NCI-H1694 treated with DMSO at 0.1 percent for 48 hours (cell line): ENCODE results near the gene HDAC7.

ENCODE experiments used
- DNase-seq: peaks from one replicate; lab custom pipeline; 2025; lab: John Stamatoyannopoulos, UW

HDAC7 gene

DNA sequence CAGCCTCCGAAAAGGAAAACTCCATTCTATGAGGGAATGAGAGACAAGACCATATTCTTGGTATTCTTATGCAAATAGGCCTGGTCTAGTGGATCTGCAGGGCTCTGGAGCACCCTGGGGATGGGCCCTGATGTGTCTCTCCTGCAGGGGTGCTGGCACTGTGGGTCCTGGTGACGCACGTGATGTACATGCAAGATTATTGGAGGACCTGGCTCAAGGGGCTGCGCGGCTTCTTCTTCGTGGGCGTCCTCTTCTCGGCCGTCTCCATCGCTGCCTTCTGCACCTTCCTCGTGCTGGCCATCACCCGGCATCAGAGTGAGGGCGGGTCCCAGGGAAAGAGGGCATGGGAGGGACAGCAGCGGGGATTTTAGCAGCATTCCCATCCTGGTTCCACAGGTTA lies 40.8 kb downstream of the HDAC7 start:
- no peak for DNase-seq

DNA sequence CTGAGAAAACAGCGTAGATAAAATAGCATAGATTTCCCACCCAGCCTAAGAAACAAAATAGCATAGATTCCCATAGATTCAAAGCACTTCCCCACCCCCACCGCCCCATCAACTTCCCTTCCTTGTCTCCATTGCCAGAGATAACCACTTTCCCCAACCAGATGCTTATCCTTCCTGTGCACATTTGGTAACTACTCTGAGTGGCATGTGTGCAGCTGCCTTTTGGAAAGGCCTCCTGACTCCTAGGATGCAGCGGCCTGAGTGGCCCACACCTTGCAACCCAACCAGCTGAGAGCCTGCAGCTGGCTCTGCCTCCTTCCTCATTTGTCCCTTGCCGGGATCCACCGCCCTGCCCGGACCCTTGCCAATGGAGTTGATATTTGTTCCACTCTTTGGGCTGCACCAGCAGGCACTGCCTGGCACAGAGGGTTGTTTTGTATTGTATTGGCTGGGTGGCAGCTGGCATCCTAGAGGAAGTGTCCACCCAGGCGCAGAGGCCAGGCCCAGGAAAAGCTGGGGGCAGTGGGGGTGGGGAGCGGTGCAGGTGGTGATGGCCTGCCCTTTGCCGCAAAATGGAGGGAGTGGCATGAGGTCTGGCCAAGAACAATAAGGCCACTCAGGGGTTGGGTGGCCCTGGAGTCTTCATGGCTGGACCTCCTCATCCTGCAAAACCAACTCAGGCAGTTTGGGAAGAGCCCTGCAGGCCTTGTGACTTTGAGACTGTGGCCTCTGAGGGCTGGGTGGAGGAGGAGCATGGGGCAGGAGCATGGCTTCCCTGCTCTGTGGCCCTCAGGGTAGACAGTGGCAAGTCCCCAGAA lies 41.8 kb downstream of the HDAC7 start:
- DNase-seq: peak; percentile 37

DNA sequence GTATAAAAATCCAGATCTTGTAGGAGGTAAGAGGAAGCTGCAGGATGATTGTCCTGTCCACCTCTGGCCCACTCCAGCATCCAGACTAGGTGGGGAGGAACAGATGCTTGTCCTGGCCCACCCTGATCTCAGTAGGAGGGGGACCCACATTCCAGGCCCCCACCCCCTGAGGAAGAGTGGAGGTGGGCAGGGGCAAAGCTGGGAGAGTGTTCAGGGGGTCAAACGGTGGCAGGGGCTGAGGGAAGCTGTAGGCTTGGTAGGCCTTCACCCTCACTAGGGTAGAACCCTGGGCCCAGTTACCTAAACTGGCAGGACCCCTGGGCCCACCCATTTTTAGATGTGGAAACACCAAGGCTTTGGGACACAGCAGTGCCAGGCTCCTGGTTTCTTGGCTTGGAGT lies 42.6 kb downstream of the HDAC7 start:
- DNase-seq: no peak

DNA sequence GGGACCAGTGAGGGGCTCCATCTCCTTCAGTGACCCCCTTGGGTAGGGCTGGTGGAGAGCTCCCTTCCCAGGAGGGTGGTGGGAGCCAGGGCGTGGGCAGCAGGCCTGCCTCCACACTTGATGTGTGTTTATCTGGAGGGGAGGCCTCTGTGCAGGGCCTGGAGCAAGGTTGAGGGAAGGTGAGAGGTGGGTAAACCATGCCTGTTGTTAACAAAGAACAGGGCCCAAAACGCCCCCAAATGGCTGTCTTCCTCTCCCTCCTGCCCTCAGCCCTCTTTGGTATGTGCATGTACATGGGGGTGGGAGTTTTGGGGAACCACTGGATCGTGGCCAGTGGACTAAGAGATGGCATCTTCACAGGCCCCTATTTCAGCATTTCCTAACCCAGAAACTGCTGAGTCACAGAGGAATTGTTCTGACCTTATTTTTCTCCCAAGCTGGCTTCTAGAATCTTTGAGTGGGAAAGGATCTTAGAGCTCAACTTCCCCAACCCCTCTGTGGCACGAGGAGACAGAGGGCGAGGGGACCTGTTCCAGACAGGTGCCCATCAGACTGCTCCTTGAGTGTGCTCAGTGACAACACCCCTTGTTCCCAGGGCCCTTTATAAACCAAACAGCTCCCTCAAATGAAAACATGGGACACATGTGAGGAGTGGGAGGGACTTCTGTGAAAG lies 43.1 kb downstream of the HDAC7 start:
- DNase-seq: no peak

DNA sequence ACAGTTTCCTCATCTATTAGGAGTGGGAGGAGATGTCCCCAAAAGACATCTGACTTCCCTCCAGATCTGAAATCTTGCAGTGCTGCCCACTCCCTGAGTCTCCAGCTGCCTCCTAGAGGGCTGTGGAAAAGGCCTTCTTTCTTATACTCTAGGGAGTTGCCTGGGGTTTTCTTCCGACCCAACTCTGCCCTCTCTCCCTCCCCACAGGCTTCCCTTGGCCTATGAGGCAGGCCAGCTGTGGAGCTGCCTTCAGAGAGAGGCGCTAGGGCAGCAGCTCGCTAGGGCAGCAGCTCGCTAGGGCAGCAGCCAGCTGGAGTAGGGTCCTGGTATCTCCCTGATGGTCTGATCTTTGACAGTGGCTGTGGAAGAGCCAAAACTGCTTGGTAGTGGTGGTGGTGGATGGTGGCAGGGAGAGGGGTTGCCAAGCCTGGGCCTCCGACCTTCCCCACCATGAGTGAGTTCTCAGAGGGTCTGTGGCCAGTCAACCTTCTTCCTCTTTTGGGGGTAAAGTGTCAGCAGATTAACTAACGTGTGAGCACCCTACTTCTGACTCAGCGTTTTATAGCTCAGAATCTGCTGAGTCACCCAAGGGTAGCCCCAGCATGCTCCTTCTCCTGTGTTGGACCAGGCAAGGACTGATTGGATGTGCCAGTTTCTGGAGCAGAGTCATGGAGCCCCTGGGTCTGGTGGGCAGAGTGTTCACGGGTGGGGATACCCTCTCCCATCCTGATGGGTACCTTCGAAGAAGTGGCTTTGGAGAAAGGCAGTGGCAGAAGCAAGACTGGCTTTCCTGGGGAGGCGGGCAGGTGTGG lies 44.4 kb downstream of the HDAC7 start:
- DNase-seq: no peak

DNA sequence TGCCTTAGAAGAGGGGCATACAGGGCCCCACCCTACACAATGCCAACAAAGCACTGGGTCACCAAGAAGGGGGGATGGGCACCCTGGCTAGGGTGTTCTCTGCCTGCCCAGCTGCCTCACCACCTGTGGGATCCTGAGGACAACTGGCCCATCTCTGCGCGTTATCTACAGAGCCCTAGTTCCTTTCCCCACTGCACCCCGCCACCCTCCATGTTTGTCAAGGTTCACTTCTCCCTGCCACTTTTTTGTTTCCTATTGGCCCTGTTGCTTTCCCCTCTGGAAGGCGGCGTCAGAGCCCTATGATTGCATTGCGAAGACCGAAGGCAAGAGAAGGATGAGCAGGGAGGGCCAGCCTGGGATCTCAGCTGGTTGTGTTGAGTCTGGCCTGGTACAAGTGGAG lies 45.0 kb downstream of the HDAC7 start:
- no peak for DNase-seq

DNA sequence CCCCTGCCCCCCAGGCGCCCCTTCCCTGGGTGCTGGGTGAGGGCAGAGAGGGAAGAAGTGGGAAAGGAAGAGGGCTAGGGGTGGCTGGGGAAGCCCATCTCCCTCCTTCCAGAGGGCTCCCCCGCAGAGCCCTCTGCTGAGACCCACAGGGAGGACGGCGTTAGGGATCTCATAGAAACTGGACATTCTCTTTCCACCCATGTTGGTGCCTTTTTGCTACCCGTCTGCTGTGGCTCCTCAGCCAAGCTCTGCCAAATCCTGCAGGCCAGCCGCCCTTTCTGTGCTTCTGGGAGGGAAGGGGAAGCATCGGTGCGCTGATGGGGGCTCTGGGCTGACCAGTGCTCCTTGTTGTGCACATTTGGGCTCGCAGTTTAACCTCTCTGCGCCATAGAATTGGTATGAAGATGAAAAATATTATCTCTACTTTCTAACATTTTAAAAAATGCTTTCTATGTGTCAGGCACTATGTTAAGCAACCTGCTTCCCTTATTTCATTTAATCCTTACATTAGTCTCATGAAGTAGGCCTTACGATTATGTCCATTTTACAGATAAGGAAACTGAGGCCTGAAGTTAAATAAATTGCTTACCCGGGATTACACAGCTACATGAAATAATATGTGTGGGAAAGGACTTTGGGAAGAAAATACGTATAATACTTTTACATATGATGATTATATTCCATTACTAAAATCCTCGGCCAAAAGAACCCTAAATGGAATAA lies 45.7 kb downstream of the HDAC7 start:
- no peak for DNase-seq

DNA sequence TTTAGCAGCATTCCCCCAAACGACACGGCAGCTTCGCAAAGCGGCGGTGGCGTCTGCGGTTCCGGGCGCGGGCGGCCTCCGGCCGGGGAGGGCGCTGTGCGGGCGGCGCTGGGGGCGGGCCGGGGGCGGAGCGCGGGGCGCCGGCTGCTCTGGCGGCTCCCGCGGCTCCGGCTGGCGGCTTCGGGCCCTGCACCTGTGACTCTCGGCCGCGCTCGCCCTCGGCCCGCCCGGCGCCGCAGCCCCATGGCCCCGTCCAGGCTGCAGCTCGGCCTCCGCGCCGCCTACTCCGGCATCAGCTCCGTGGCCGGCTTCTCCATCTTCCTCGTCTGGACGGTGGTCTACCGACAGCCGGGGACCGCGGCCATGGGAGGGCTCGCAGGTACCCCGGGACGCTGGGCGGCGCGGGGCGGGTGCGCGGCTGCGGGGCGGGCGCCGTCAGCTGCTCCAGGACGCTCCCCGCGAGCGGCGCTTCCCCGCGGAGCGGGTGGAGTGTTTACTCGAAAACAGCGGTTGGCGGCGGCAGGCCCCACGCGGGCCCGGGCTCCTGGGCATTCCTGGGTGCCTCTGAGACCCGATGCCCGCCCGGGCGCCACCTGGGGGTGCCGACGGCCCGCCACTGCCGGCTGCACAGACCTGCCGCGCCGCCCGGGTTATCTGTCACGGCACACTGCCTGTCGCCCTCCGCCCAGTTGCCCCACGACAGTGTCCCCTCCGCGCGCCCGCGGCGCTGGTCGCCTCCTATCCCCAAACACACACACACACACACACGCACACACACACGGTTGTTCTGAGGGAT lies 46.4 kb downstream of the HDAC7 start, which contains the start of gene SLC48A1:
SLC48A1 (plus strand) TSS at position 177 of the 796 bp plus-strand sequence; CDS start at position 244, 67 bp downstream.
- peak; percentile 19 for DNase-seq

DNA sequence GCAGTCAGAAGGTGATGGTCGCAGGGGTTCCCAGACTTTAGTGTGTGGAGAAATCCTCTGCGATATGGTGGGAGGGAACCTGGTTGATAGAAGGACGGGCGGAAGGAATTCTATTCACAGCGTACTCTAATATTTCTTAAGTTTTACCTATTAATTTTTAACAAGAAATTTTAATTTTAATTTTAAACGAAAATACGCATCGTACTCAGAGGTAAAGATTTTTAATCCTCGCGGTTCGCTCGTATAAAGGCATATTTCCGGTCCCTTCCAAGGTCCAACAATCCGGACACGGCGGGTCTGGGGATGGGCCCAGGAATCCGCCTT lies 47.0 kb downstream of the HDAC7 start:
- DNase-seq: no peak

DNA sequence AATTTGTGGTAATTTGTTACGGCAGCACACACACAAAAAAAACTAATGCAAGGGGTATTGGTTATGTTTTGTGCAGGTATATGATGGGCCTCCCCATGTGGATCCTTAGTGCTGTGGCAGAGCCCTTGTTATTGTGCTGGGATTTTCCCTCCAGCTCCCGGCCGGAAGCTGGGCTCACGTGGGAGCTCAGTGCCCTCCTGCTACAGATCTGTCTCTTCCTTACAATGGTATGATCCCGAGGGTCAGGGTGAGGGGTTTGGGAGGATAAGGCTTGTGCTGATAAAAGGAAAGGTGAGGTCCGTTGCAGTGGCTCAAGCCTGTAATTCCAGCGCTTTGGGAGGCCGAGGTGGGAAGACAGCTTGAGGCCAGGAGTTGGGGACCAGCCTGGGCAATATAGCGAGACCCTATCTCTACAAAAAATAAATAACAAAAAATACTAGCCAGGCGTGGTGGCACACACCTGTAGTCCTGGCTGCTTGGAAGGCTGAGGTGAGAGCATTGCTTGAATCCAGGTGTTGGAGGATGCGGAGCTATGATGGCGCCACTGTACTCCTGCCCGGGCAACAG lies 47.5 kb downstream of the HDAC7 start:
- no peak for DNase-seq

DNA sequence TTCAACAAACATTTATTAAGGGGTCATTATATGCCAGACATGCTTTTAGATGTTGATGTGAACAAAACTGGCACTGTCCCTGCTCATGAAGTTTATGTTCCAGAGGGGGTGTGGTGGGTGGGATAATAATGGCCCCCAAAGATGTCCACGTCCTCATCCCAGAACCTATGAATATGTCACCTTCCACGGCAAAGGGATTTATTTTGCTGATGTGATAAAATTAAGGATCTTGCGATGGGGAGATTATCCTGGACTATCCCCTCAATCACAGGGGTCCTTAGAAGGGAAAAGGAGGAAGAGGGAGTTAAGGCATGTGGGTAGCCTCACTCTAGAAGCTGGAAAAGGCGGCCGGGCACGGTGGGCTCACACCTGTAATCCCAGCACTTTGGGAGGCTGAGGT lies 48.4 kb downstream of the HDAC7 start:
- DNase-seq: no peak

DNA sequence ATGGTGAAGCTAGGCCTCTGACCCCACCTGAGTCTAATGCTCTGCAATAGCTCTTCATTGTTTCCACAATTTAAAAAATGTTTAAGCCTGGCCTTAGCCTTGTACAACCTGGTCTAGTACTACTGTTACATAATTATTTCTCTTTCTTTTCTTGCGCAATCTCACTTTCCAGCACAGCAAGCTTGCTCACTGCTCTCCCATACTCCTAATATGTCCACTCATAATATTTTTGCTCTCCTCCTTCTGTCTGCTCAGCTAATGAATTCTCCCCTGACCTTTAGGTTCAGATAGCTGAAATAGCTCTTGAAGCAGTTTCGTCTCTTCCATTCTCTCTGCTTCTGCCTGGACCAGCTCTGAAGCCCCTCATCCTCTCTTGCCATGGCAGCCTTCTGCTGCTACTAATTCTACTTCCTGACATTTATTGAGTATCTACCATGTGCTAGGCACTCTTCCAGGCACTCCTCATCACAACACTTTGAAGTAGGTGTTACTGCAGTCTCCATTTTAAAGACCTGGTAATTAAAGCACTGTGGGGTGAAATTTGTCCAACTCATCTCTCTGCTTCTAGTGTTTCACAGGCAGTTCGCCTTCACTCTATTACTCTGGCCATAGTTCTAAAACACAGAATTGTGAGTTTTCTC lies 49.5 kb downstream of the HDAC7 start:
- no peak for DNase-seq

DNA sequence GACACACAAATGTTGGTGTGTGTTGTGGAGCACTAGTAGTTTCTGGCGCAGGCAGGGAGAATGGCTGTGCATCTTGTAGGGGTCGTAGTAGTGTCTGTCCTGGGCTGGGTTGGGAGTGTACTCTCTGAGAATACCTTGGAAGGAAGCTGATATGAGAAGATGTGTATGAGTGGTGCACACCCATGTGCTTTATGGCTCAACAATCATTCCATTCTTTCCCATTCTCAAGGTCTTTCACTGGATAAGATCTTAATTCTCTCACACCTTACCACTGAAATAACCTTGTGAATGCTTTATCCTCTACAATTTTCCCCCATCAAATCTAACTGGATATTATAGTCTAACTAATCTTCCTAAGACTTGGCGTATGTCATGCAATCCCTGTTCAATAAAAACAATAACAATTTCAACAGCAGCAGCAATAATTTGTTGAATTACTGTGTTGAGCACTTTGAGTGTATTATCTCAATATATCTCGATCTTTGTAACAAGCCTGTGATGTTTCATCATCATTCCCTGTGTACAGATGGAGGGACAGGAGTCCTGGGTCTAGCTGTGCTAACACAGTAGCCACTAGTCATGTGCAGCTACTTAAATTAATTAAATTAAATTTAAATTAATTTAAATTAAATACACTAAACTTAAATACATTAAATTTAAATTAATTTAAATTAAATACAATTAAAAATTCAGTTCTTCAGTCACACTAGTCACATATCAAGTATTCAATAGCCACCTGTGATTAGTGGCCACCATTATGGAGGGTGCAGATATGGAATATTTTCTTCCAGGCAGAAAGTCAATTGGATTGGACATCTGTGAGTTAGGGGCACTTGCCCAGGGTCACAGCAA lies 50.2 kb downstream of the HDAC7 start:
- DNase-seq: no peak

DNA sequence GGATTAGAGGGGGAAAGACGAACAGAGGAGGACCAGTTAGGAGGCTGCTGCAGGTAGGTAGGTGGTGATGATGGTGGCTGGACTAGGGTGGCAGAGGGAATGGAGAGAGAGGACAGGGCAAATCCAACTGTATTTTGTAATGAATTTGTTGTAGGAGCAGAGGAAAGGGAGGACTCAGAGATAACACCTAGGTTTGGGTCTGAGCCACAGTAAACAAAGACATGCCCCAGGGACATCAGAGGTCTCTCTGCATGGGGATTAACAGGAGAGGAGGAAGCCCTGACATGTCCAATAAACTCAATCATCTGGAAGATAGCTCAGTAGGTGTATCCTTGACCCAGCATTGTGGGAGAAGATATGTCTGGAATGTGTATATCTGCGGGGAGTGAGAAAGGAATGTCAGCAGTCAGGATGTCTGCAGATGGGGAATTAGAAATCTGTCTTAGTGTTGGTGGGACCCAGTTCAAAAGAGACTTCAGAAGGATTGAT lies 51.3 kb downstream of the HDAC7 start:
- DNase-seq: no peak

DNA sequence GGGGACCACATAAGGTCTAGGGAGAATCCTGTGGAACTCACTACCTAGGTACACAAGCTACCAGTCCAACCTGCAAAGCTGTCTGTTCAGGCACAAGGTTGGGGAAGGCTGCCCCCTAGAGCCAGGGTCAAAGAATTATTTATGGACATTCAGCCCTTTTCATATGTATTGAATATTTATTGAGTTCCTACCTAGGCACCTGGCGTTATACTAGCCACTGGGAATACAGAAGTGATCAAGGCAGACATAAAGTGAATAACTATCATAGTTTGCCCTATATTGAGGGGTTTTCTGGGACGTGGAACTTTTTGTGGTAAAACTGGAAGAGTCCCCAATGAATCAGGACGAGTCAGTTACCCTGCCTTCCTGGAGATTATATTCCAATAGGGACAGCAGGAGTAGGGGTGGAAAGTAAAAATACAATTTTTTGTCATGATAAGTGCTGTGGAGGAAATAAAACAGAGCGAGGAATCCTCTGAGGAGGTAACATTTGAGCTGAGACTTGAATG lies 52.4 kb downstream of the HDAC7 start:
- DNase-seq: peak; percentile 34

DNA sequence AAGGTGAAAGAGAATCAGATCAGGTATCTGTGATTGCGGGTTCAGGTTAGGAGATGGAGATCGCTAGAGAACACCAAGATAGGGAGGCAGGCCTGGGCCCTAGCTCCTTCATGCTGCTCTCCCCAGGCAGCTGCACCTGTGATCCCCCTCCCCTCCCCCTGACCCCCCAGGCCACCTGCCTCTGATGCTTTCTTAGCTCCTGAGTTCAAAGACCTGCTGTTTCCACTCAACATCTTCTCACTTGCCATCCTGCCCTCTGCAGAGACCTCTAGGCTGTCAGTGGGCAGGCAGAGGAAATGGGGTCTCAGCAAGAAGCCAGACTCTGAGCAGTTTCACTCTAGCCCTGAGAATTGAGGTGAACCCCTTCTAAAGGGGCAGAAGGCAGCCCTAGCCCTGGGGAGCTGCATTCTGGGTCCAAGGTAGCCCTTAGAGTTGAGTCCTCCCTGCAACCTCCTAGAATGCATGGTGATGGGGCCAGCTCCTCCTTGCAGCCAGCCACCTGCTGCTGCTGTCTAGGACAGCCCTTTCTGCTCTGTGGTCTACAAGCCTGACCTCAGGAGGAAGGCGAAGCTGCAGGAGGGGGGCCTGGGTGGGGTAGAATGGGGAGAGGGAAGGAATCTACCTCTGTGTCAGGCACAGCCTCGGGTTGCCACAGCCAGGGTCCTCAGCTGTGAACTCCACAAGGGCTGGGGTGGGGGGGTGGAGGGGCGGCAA lies 53.0 kb downstream of the HDAC7 start:
- DNase-seq: no peak

DNA sequence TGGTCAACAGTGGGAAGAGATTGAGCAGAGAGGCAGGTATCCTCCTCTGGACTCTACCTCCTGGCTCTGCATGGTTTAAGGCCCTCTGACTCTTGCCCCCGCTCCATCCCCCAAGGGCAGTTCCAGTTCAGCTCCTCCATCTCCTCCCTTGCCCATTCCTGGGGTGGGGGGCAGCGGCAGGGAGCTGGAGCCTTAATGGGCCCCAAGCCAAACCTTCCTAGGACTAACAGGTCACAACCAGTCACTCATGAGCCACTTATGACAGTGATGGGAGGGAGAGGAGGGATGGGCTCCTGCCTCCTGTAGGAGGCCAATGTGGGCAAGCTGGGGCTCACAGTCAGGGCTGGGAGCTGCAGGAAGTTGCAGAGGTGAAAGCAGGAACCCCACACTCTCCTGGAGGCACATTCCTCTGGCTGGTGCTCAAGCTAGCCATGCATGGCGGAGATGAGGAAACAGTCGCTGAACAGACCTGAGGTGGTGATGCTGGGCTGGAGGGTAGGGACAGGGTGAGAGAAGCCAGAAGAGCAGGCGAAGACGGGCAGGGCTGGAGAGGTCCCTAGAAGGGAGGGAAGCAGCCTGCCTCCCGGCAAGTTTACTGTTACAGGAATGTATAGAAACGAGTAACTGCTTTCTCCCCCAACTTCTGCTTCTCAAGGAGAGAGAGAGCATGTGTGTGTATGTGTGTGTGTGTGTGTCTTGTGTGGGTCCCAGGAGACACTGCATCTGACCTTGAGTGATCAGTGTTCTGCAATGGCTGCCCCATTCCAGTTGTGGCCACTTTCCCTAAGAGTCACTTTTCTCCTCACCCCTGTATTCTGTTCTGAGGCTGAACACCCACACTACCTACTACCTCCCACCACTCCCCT lies 56.0 kb downstream of the HDAC7 start:
- DNase-seq: no peak
